HepG2 (cell line): Measurements from ENCODE around the gene UGGT1. TPM values are rescaled to one million over a fixed set of nuclear protein-coding genes. Genes with fewer than 3 reads are reported as not detected.

Experiments
- ATAC-seq: fragments of 200-7000 bp; cut with Tn5 transposase; 3 replicates; pipeline ENCODE4 v1.9.1; 2020; ENCODE audit warnings: mild to moderate bottlenecking, moderate library complexity
- BruUV-seq: library from RNA; stranded (reverse); fragments of 400-500 nt; replicated peaks from 2 replicates; lab custom pipeline; 2021; lab: Mats Ljungman, UMichigan
- CTCF ChIA-PET: fragments of 300-600 bp; formaldehyde crosslinking; extraction: SDS; loops from one replicate; lab custom pipeline; 2021; ENCODE audit warnings: low total read pairs, inconsistent platforms, low intra/inter-chr PET ratio; lab: Yijun Ruan, JAX
- POLR2A ChIA-PET: fragments of 350-600 bp; sonication (Branson Sonifier 250); formaldehyde crosslinking; loops from one replicate; lab custom pipeline; 2020; ENCODE audit warnings: antibody characterized with exemption, inconsistent platforms; lab: Yijun Ruan, JAX
- DNase-seq: peaks from one replicate; pipeline ENCODE4 v3.0.0-alpha.2; 2015; ENCODE audit warnings: low spot score
- FAIRE-seq: peaks from 3 replicates; lab custom pipeline; 2011; peaks lifted over from hg19 to GRCh38; lab: Jason Lieb, UNC
- H2AFZ ChIP-seq: one replicate; pipeline ENCODE4 v1.6.1; 2011; ENCODE audit warnings: low read length, inconsistent platforms
- H3K27ac ChIP-seq: fragments of 300-600 bp; 3 replicates; pipeline ENCODE4 v1.8.0; 2011; ENCODE audit warnings: mixed run types, mild to moderate bottlenecking, mixed read lengths, low read length, inconsistent platforms; ENCODE audit not compliant: insufficient read depth; ENCODE audit errors: extremely low read length
- H3K27me3 ChIP-seq, 2 experiments: fragments of 200-600 bp in 1 of 2; 2 replicates in 1 of 2; 3 replicates in 1 of 2; pipeline versions ENCODE4 v1.6.0 to v1.8.0; 2011; ENCODE audit warnings: low read length in 2 of 2, mild to moderate bottlenecking in 2 of 2, moderate library complexity in 2 of 2, inconsistent platforms in 1 of 2; ENCODE audit not compliant: insufficient read depth in 2 of 2, control insufficient read depth in 1 of 2
- H3K36me3 ChIP-seq, 2 experiments: fragments of 200-600 bp in 1 of 2; replicated peaks in 1 of 2; 2 replicates in 1 of 2; 3 replicates in 1 of 2; pipeline versions ENCODE4 v1.5.1 to v1.8.0; 2011; ENCODE audit warnings: low read length in 2 of 2, inconsistent platforms in 1 of 2; ENCODE audit not compliant: insufficient read depth in 2 of 2, control insufficient read depth in 1 of 2
- H3K4me1 ChIP-seq: 2 replicates; pipeline ENCODE4 v1.5.1; 2012; ENCODE audit warnings: low read length, inconsistent platforms; ENCODE audit not compliant: insufficient read depth
- H3K4me2 ChIP-seq: 2 replicates; pipeline ENCODE4 v1.6.0; 2011; ENCODE audit warnings: low read depth, low read length, inconsistent platforms
- H3K4me3 ChIP-seq, 3 experiments: fragments of 200-600 bp in 1 of 3; sonication (generic), shearing (Covaris generic) in 1 of 3; replicated peaks in 1 of 3; 2 replicates each; pipeline ENCODE4 v1.5.1; 2011 to 2016; ENCODE audit warnings: low read length in 3 of 3, inconsistent platforms in 2 of 3, low read depth in 2 of 3, mild to moderate bottlenecking in 2 of 3, control low read depth in 1 of 3, mixed read lengths in 1 of 3; ENCODE audit not compliant: insufficient read depth in 1 of 3
- H3K79me2 ChIP-seq: one replicate; pipeline ENCODE4 v1.6.1; 2011; ENCODE audit warnings: low read length, inconsistent platforms; ENCODE audit not compliant: insufficient read depth
- H3K9ac ChIP-seq: 2 replicates; pipeline ENCODE4 v1.6.0; 2011; ENCODE audit warnings: mild to moderate bottlenecking, low read depth, low read length, inconsistent platforms; ENCODE audit not compliant: insufficient read depth
- H3K9me3 ChIP-seq: 2 replicates; pipeline ENCODE4 v1.5.1; 2012; ENCODE audit warnings: mild to moderate bottlenecking, low read length
- H4K20me1 ChIP-seq: 2 replicates; pipeline ENCODE4 v1.6.0; 2011; ENCODE audit warnings: inconsistent platforms, mild to moderate bottlenecking, low read length, moderate library complexity; ENCODE audit not compliant: insufficient read depth
- EEA1 ChIP-seq: sonication (generic); formaldehyde crosslinking; IDR thresholded peaks from 2 replicates; pipeline ENCODE4 v1.5.1; 2020; ENCODE audit warnings: mild to moderate bottlenecking, missing genetic modification reagents, borderline replicate concordance
- HOXA5 ChIP-seq: sonication (generic); formaldehyde crosslinking; IDR thresholded peaks from 2 replicates; pipeline ENCODE4 v1.4.0; 2020; ENCODE audit warnings: missing genetic modification reagents
- KAT2B ChIP-seq: fragments of 150-350 bp; IDR thresholded peaks from 2 replicates; pipeline ENCODE4 v1.6.1; 2014; ENCODE audit warnings: low read depth, low read length, borderline replicate concordance
- POLR2G ChIP-seq: fragments of 200-400 bp; formaldehyde crosslinking; IDR thresholded peaks from 2 replicates; pipeline ENCODE4 v1.6.1; 2018; ENCODE audit warnings: mild to moderate bottlenecking, low read depth, low read length, moderate library complexity
- PRPF4 ChIP-seq: fragments of 200-400 bp; formaldehyde crosslinking; IDR thresholded peaks from 2 replicates; pipeline ENCODE4 v1.6.1; 2016; ENCODE audit warnings: low read length, low read depth; ENCODE audit not compliant: poor library complexity, severe bottlenecking
- RARA ChIP-seq: IDR thresholded peaks from 2 replicates; pipeline ENCODE4 v1.6.1; 2016; ENCODE audit warnings: missing genetic modification reagents, missing compliant biosample characterization
- SP2 ChIP-seq: sonication (generic); formaldehyde crosslinking; IDR thresholded peaks from 2 replicates; pipeline ENCODE4 v1.5.1; 2020; ENCODE audit warnings: mild to moderate bottlenecking, missing genetic modification reagents
- TBL1XR1 ChIP-seq: fragments of 150-350 bp; IDR thresholded peaks from 2 replicates; pipeline ENCODE4 v1.6.1; 2014; ENCODE audit warnings: borderline replicate concordance, low read length; ENCODE audit not compliant: partially characterized antibody
- ZFP91 ChIP-seq: sonication (generic); formaldehyde crosslinking; IDR thresholded peaks from 2 replicates; pipeline ENCODE4 v1.9.0; 2022; ENCODE audit warnings: missing genetic modification reagents, mild to moderate bottlenecking, borderline replicate concordance
- ZMAT3 ChIP-seq: sonication (generic); formaldehyde crosslinking; conservative IDR thresholded peaks from 2 replicates; pipeline ENCODE4 v1.7.0; 2021; ENCODE audit warnings: missing genetic modification reagents
- ZNF407 ChIP-seq: sonication (generic); formaldehyde crosslinking; IDR thresholded peaks from one replicate; pipeline ENCODE4 v1.5.1; 2020; ENCODE audit warnings: mild to moderate bottlenecking, missing genetic modification reagents; ENCODE audit errors: not compliant biosample characterization
- ZNF7 ChIP-seq: IDR thresholded peaks from 2 replicates; pipeline ENCODE4 v1.6.1; 2016; ENCODE audit warnings: missing biosample characterization, missing genetic modification reagents
- WGBS: methylation state at CpG from one replicate; pipeline ENCODE4 v1.1.6; 2017; ENCODE audit warnings: low lambda C conversion rate; 5-methylcytosine and 5-hydroxymethylcytosine counted together
- in situ Hi-C: cut with HindIII; loops from 2 replicates; pipeline ENCODE4 v1.10.0; 2017; ENCODE audit warnings: low pct_unique_long_range_greater_than_20kb; ENCODE audit not compliant: extremely low pct_ligation_motif_present
- intact Hi-C: fragments of 100-400 bp; cut with micrococcal nuclease; formaldehyde crosslinking; loops from one replicate; pipeline ENCODE4 v1.10.0; 2022; ENCODE audit not compliant: unreplicated experiment
- polyA plus RNA-seq, 8 experiments: library from polyadenylated mRNA; depleted of rRNA in 3 of 8; stranded (reverse) in 7 of 8; unstranded in 1 of 8; fragments of >200 nt; fragmentation: Illumina TruSeq in 4 of 8; extraction: Trizol in 4 of 8; gene quantifications; 2 replicates each; pipeline versions ENCODE4 v1.2.1 to v1.2.3, GENCODE V29; 2011 to 2016; ENCODE audit warnings: low read depth in 4 of 8, missing spikeins in 1 of 8, mixed read lengths in 1 of 8; ENCODE audit not compliant: insufficient read depth in 1 of 8
- total RNA-seq, 5 experiments: library from RNA; depleted of rRNA; stranded (reverse); fragments of >200 nt; fragmentation: Illumina TruSeq; extraction: Trizol; gene quantifications; 2 replicates each; pipeline ENCODE4 v1.2.3, GENCODE V29; 2016; ENCODE audit warnings: low read depth in 1 of 5

UGGT1 gene
- total and polyA plus RNA-seq, 2 of the 13 experiments (the other 11 are each of a cell fraction or from before 2014, with no cell fraction given) = 35.8 to 83.2 TPM

- no peak for TF ChIP-seq ZMAT3 (CRISPR knock-in tag)
- TF ChIP-seq KAT2B = no peak
- TF ChIP-seq EEA1 (CRISPR knock-in tag) = no peak
- no peak for TF ChIP-seq ZNF7 (CRISPR knock-in tag)
- TF ChIP-seq POLR2G = no peak
- TF ChIP-seq ZFP91 (CRISPR knock-in tag) = no peak
Measured at GRCh38 chr2:128185576-128185975, 94.6 kb downstream of the UGGT1 start (continued).

GRCh38 chr2:128187032-128187654, 96.1 kb downstream of the UGGT1 start:
- no peak overlapping the region for H3K9ac ChIP-seq
- peak; percentile 29 for TF ChIP-seq PRPF4
- TF ChIP-seq RARA (CRISPR knock-in tag) = no peak
- no peak for TF ChIP-seq SP2
- TF ChIP-seq TBL1XR1 = no peak
- no peak for TF ChIP-seq ZNF407 (CRISPR knock-in tag)
- no peak for TF ChIP-seq HOXA5 (CRISPR knock-in tag)

More at GRCh38 chr2:128187032-128187654, 96.1 kb downstream of the UGGT1 start:
- intact Hi-C loops = no loop called here
- BruUV-seq = no TSS peak
- 93% methylated on average over 9 of the region's 9 CpGs for WGBS
- no peaks in the 10 kb centered on the region for H3K27me3 ChIP-seq
- FAIRE-seq = no peak
- H4K20me1 ChIP-seq = no peaks in the 10 kb centered on the region
- H2AFZ ChIP-seq = no peak overlapping the region
- peaks cover 18 to 67% of the 10 kb centered on the region in 2 experiments for H3K36me3 ChIP-seq
- no peaks in the 10 kb centered on the region for H3K79me2 ChIP-seq
- H3K4me3 ChIP-seq = no peak overlapping the region
- no peaks in the 10 kb centered on the region for H3K9me3 ChIP-seq
- no peak for ATAC-seq
- in situ Hi-C loops = no loop called here
- no peak for DNase-seq
- POLR2A ChIA-PET = interaction anchor here (2.7 kb wide), 1 partner anchor 9 kb away, joined by 8 read pairs; no protein-coding TSS in a partner anchor
- H3K27ac ChIP-seq = peak overlapping the region; percentile 62
- peaks cover 13% of the 10 kb centered on the region for H3K4me1 ChIP-seq
- no peak overlapping the region for H3K4me2 ChIP-seq
- CTCF ChIA-PET = no interaction called here
